ENCODE results near the gene CEP104. TPM values are rescaled to one million over a fixed set of nuclear protein-coding genes. Genes with fewer than 3 reads are reported as not detected.

CEP104 gene
- total and polyA plus RNA-seq, 9 of the 15 experiments (the other 6 are each of a cell fraction or from before 2014, with no cell fraction given): 11.2 to 63.4 (median 42.6) TPM

- no peak for TF ChIP-seq KLF13 (tag; IDR thresholded peaks at IDR 0.05; ENCODE audit: borderline replicate concordance, low read depth)
- TF ChIP-seq ELF2 (CRISPR knock-in tag; IDR thresholded peaks at IDR 0.05): no peak
- TF ChIP-seq MLLT1 (IDR thresholded peaks at IDR 0.05): no peak
- no peak for TF ChIP-seq ID3 (CRISPR knock-in tag; IDR thresholded peaks at IDR 0.05)
- TF ChIP-seq ID3 (tag; IDR thresholded peaks at IDR 0.05): no peak
- no peak for TF ChIP-seq ZNF592 (IDR thresholded peaks at IDR 0.05)
- TF ChIP-seq BRCA1 (IDR thresholded peaks at IDR 0.05): no peak
- no peak for TF ChIP-seq BRCA1 (CRISPR knock-in tag; IDR thresholded peaks at IDR 0.05)
- no peak for TF ChIP-seq ZNF436 (CRISPR knock-in tag; IDR thresholded peaks at IDR 0.05)
- no peak for TF ChIP-seq DEAF1 (CRISPR knock-in tag; IDR thresholded peaks at IDR 0.05)
- no peak for TF ChIP-seq DNMT1 (IDR thresholded peaks at IDR 0.05)
- TF ChIP-seq BRF2 (IDR thresholded peaks at IDR 0.05; ENCODE audit: borderline replicate concordance, insufficient read depth, insufficient read length): no peak
- no peak for TF ChIP-seq MEIS2 (IDR thresholded peaks at IDR 0.05; ENCODE audit: partially characterized antibody)
- TF ChIP-seq HNRNPL (IDR thresholded peaks at IDR 0.05; ENCODE audit: low read depth, low read length): peak; percentile 17; the same call in 1 of the 2 replicates
- no peak for TF ChIP-seq JUND (IDR thresholded peaks at IDR 0.05; ENCODE audit: borderline replicate concordance, low read depth, low read length)
- TF ChIP-seq JUND (tag; IDR thresholded peaks at IDR 0.05; ENCODE audit: borderline replicate concordance, low read depth, low read length): no peak
- no peak for TF ChIP-seq NFYB (IDR thresholded peaks at IDR 0.05; ENCODE audit: extremely low read depth, insufficient read length)
- peak; percentile 5; the same call in 1 of the 2 replicates for TF ChIP-seq CBX5 (IDR thresholded peaks at IDR 0.05; ENCODE audit: borderline replicate concordance, low read depth)
- TF ChIP-seq PHF8 (IDR thresholded peaks at IDR 0.05; ENCODE audit: borderline replicate concordance, low read length): peak; percentile 9; the same call in 1 of the 2 replicates
- 0 out of 2 replicates have a peak, but pooled peaks have one; percentile 16 for TF ChIP-seq ETV5 (CRISPR knock-in tag; IDR thresholded peaks at IDR 0.05; ENCODE audit: low read depth)
Measured at GRCh38 chr1:3774276-3774945, 82.6 kb downstream of the CEP104 start (continued).
